Right lobe of liver (tissue), 4 donors: ENCODE measurements around the gene UGCG.

ENCODE experiments used
- CTCF ChIP-seq, 4 donors: fragments of 200-600 bp in 3 of 4; fragments of 450-650 bp in 1 of 4; IDR thresholded peaks; one replicate each; pipeline versions ENCODE4 v1.5.1 to v1.8.0; 2016 to 2022; ENCODE audit warnings: antibody characterized with exemption in 4 of 4, mild to moderate bottlenecking in 2 of 4
- POLR2A ChIP-seq: fragments of 450-650 bp; IDR thresholded peaks from one replicate; pipeline ENCODE4 v1.6.1; 2017; ENCODE audit warnings: antibody characterized with exemption, mild to moderate bottlenecking
- donor health status: DM: no; HTN: no; CAD: no.
- donor health status: DM: no; HTN: no; CAD: no.
- donor health status: DM: no; HTN: yes; CAD: no.

DNA sequence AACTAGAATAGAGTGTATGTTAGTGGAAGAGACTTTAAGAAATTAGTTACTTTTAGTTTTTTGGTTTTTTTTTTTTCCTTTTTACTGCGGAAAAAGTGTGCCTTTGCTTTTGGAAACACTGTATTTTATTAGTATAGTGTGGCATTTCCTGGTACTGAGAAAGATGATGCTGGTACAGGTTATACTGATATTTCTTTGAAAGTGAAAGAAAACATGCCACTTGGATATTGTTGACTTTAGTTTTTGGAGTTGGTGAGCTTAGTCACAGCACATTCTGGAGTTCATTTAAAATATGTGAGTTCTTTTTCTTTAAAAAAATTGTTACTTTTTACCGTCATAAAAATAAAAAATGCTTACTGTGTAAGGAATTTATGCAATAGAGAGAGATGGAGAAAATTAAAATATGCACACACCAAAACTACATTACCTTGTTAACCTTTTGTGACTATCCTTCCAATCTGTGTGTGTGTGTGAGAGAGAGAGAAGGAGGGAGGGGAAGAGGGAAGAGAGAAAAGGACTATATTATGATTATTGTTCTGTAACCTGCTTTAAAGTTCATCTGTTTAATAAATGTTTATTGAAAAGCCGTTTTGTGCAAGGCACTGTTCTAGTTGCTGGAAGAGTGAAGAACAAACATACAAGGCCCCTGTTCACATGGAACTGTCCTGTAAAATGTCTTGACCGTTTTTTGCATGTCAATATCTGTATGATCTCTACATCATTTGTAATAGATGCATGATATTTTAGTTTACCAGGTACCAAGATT, 1.9 kb downstream of the UGCG start:
- no peak for TF ChIP-seq CTCF (IDR thresholded peaks at IDR 0.05)
- TF ChIP-seq POLR2A: no peak
